ENCODE results near the gene KRTAP4-3.
"Not testable (repeated sequence)": the region's sequence is repeated elsewhere in the genome, so short reads cannot be mapped to it uniquely, and the experiment has no call there.

KRTAP4-3 gene

DNA sequence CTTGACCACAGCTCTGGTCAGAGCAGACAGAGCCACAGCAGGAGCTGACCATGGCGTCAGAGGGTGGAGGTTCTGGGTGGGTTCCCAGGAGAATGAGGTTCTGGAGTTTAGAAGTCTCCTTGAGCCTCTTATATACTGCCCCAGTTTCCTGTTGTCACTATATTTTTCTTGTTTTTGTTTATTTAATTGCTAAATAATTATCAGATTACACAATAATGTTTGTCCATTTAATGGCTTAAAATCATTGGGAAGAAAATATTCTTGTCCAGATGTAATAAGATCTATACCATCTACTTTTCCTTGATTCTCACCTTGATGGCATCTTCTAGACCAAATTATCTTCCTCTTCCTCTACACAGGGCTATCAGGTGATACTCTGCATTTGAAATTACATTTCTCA is at the start of gene KRTAP4-3:
Gene KRTAP4-3, minus strand, starts transcription at position 101 of the 400 bp plus-strand sequence. Its CDS starts 49 bp downstream, at position 52.
- no peak for DNase-seq

GRCh38 chr17:41215681-41216080 is 47.7 kb upstream of the KRTAP4-3 start:
- no peak for DNase-seq

GRCh38 chr17:41212524-41213169 is 44.6 kb upstream of the KRTAP4-3 start:
- no peak for DNase-seq

- no peak for DNase-seq
These were observed 43.9 kb upstream of the KRTAP4-3 start for GRCh38 chr17:41211845-41212466.

DNA sequence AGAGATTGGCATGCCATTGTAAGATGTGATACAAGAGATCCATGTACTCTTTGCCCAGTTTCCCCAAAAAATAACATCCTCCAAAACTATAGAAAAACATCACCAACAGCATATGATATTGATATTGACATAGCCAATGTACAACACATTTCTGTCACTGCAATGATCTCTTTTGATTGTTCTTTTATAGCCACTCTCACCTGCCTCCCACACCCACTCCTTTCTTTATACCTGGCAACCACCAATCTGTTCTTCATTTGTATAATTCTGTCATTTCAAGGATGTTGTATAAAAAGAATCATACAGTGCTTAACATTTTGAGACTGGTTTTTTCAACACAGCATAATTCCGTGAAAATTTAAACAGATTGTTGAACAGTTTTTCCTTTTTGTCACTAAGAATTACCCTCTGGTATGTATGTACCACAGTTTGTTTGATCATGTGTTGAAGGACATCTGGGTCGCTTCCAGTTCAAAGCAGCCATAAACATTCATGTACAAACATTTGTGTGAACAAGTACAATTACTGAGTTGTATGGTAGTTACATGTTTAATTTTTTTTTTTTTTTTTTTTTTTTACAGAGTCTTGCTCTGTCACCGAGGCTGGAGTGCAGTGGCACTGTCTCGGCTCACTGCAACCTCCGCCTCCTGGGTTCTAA is 31.5 kb upstream of the KRTAP4-3 start:
- no peak for DNase-seq

DNA sequence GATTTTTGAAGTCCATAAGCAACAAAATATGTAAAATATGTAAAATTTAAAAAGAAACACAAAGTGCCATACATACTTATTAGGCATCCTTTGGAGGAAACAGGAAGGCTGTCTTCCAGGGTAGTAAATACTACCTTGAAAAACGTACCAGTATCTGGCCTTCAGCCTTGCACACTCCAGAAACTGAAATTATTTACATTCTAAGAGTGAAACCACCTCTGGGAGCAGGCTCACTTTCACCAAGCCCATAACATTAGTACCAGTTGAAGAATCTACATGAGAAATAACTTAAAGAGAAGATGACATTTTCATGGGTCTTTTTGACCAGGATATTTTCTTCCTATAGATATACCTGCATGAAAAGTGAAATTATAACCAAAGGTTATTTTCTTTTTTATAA is 28.0 kb upstream of the KRTAP4-3 start:
- DNase-seq, result no peak

GRCh38 chr17:41190328-41190727 is 22.3 kb upstream of the KRTAP4-3 start:
- no peak for DNase-seq

- DNase-seq, result not testable (repeated sequence)
These were observed 21.9 kb upstream of the KRTAP4-3 start, which contains the start of gene KRTAP9-1 for GRCh38 chr17:41189837-41190318. KRTAP9-1 (plus strand) TSS chr17:41189887; CDS start chr17:41189887, 0 bp downstream.

- DNase-seq, result no peak
These were observed 18.9 kb upstream of the KRTAP4-3 start for GRCh38 chr17:41186872-41187271.

DNA sequence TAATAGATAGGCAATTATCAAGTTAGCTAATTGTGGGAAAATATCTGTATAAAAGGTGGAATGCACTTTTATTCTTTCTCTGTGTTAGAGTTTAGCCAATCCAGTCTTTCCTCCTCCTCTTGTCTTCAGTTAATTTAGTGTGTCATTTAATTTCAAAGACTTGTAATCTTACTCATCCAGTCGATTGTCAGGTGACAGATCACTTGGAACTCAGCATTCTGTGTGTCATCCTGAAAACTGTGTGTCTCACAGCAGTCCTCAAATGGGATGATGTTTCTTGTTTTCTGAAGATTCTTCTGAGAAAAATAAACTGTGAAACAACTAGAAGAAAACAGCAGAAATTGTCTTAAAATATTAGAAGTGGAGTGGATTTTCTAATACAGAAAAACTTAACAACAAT is 17.0 kb upstream of the KRTAP4-3 start:
- no peak for DNase-seq

DNA sequence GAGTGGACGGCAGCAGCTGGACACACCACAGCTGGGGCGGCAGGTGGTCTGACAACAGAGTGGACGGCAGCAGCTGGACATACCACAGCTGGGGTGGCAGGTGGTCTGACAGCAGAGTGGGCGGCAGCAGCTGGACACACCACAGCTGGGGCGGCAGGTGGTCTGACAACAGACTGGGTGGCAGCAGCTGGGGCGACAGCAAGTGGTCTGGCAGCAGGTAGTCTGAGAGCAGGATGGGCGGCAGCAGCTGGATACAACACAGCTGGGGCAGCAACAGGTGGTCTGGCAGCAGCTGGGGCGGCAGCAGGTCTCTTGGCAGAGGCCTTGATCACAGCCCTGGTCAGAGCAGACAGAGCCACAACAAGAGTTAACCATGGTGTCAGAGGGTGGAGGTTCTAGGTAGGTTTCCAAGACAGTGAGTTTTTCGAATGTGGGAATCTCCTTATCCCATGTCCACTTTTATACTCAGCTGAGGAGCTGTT is 16.5 kb upstream of the KRTAP4-3 start, which contains the start of gene KRTAP4-1:
Gene KRTAP4-1, minus strand, starts transcription at position 432 of the 482 bp plus-strand sequence. Its CDS starts 57 bp downstream, at position 375.
- no peak for DNase-seq

DNA sequence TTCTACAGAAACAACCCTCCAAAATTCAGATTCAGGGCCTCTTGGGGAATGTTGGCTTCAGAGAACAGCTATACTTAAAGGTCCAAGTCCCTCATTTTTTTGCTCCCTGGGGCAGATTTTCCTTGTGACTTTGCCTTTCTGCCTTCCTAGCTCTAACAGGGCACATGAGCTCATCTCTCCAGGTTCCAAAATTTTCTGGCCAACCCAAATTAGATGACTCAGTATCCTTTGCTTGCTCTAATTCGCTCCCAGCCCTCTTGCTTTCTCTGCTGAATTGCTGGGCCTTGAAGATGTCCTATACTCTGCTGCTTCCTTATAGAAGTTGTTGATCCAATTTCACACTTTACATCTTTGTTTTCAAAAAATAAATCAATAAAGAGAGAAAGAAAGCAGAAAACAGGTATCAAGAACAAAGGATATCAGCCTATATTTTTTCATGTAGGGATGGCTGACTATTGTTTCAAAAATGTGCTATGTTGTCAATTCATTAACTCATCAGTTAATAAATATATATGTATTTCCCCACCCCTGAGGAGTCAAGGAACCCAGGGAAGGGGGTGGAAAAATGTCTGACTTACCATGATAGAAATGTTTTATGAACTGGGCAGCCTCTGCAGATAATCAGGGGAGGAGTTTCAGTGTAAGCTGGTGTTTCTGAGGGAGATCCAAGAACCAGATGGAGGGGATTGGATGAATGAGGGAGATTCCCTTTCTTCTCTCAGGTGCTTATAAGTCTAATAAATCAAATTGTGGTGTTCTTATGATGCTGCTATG is 11.0 kb upstream of the KRTAP4-3 start:
- DNase-seq, result no peak

GRCh38 chr17:41178341-41178740 is 10.3 kb upstream of the KRTAP4-3 start:
- DNase-seq, result no peak

GRCh38 chr17:41177727-41178271 is 9.8 kb upstream of the KRTAP4-3 start, which contains the start of gene KRTAP4-2:
KRTAP4-2 (minus strand) TSS chr17:41178221; CDS start chr17:41178164, 57 bp downstream.
- no peak for DNase-seq

DNA sequence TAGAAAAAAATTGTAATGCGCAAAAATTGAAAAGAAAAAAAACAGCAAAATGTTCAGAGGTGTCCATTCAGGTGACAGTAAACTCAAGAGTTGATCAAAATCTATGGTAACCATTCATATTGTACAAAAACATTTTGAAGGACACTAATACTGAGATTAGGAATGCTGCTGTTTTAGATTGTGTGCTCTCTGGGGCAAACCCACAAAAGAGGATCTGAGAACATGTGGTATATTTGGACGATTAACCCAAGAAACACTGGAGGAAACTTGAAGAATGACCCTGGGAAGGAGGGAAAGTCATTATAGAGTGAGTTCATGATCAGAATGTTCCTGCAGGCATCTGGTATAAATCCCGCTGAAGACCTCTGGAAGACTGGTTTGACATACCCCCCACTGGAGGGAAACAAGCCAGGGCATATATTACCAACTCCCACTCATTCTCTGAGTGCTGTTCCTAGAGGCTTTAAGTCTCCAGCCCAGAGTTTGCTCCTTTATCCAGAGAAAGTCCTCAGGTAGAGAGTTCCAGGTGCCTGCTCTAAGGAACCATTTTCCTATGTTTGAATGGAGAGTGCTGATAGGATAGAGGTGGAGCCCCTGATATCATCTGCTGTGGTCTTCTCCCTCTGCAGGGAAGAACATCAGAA is 8.8 kb upstream of the KRTAP4-3 start:
- DNase-seq, result no peak

DNA sequence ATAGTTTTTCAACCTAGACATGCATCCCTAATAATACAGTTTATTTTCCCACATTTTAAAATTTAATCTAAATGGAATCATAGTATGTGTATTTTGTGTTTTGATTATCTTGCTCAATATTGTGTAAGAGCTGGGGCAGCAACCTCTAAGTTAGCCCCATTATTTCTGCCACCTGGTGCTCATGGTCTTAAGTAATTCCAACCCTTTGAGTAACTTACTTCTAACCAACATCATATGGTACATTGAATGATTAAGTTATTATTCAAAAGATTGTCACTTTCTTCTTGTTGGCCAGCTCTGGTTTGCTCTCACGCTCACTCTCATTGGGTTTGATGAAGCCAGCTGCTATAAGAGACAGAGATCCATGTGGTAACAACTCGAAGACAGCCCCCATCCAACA is 3.9 kb upstream of the KRTAP4-3 start:
- no peak for DNase-seq

- no peak for DNase-seq
These were observed 460 bp downstream of the KRTAP4-3 start for GRCh38 chr17:41167561-41167960.

GRCh38 chr17:41163828-41164227 is 4.2 kb downstream of the KRTAP4-3 start:
- no peak for DNase-seq

DNA sequence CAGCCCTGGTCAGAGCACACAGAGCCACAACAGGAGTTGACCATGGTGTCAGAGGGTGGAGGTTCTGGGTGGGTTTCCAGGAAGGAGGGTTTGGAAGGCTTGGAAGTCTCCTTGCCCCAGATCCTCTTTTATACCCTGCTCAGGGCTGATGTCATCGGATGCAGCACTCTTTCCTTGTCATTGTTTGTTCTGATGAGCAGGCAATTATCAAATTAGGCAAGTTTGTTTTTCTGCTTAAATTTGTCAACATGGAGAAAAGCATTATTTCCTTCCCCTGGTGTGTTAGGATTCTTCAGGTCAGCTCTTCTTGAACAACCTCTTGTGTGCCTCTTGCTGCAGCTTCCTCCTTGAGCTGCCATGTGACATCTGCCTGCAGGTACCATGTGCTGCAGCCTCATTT is 7.4 kb downstream of the KRTAP4-3 start, which contains the start of gene KRTAP4-4:
Gene KRTAP4-4, minus strand, starts transcription at position 101 of the 400 bp plus-strand sequence. Its CDS starts 57 bp downstream, at position 44.
- DNase-seq, result no peak

- not testable (repeated sequence) for DNase-seq
These were observed 7.8 kb downstream of the KRTAP4-3 start for GRCh38 chr17:41160190-41160589.

- DNase-seq, result no peak
These were observed 14.2 kb downstream of the KRTAP4-3 start for GRCh38 chr17:41153856-41154255.

DNA sequence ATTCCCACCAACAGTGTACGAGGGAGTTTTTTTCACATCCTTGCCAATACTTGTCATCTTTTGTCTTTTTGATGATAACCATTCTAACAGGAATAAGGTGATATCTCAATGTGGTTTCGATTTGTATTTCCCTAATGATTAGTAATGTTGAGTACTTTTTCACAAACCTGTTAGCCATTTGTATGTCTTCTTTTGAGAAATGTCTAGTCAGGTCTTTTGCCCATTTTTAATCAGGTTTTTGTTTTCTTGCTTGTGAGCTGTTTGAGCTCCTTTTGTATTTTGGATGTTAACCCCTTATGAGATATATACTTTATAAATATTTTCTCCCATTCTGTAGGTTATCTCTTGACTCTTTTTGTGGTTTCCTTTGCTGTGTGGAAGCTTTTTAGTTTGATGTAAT is 16.5 kb downstream of the KRTAP4-3 start:
- DNase-seq, result no peak
